Pons (tissue), 1 donor: Measurements from ENCODE around the gene LGR6.
"Not testable (repeated sequence)": the region's sequence is repeated elsewhere in the genome, so short reads cannot be mapped to it uniquely, and the experiment has no call there.

Experiments used
- DNase-seq: peaks from one replicate; pipeline ENCODE4 v3.0.0-alpha.2; 2016; ENCODE audit warnings: low spot score

The LGR6 gene

GRCh38 chr1:202159534-202160371, 33.8 kb upstream of the LGR6 start:
- DNase-seq: no peak

GRCh38 chr1:202160377-202160940, 33.1 kb upstream of the LGR6 start, which contains the start of gene PTPN7:
Gene PTPN7, minus strand, starts transcription at chr1:202160602. Its CDS starts 1,200 bp downstream, at chr1:202159402.
- DNase-seq: no peak

GRCh38 chr1:202161151-202162046, 32.2 kb upstream of the LGR6 start:
- no peak for DNase-seq

- no peak for DNase-seq
Measured at GRCh38 chr1:202162047-202162417, 31.6 kb upstream of the LGR6 start.

GRCh38 chr1:202162418-202163280, 30.9 kb upstream of the LGR6 start:
- DNase-seq: no peak

GRCh38 chr1:202163281-202164270, 30.0 kb upstream of the LGR6 start:
- no peak for DNase-seq

GRCh38 chr1:202164271-202165037, 29.1 kb upstream of the LGR6 start:
- DNase-seq: no peak

GRCh38 chr1:202165267-202165941, 28.2 kb upstream of the LGR6 start:
- DNase-seq: no peak

- DNase-seq: no peak
Measured at GRCh38 chr1:202165942-202166843, 27.4 kb upstream of the LGR6 start.

- DNase-seq: not testable (repeated sequence)
Measured at GRCh38 chr1:202167054-202167453, 26.5 kb upstream of the LGR6 start.

GRCh38 chr1:202167708-202168415, 25.7 kb upstream of the LGR6 start:
- DNase-seq: no peak

- no peak for DNase-seq
Measured at GRCh38 chr1:202168861-202169260, 24.7 kb upstream of the LGR6 start.

GRCh38 chr1:202170726-202171125, 22.9 kb upstream of the LGR6 start:
- DNase-seq: no peak

GRCh38 chr1:202171292-202172014, 22.1 kb upstream of the LGR6 start:
- DNase-seq: no peak

- DNase-seq: no peak
Measured at GRCh38 chr1:202172015-202172355, 21.6 kb upstream of the LGR6 start.

- no peak for DNase-seq
Measured at GRCh38 chr1:202173993-202174392, 19.6 kb upstream of the LGR6 start.
